GM18507 (cell line): ENCODE results near the gene PAM.
A peak's percentile ranks its signal among the peaks of the same experiment; 100 is the strongest.
"Not testable (repeated sequence)": the region's sequence is repeated elsewhere in the genome, so short reads cannot be mapped to it uniquely, and the experiment has no call there.

Source experiments
- DNase-seq: peaks from one replicate; pipeline ENCODE4 v3.0.0; 2011; ENCODE audit warnings: low read depth; ENCODE audit not compliant: insufficient read length; ENCODE audit errors: extremely low spot score
- FAIRE-seq: peaks from 2 replicates; lab custom pipeline; 2011; peaks lifted over from hg19 to GRCh38; lab: Jason Lieb, UNC

The PAM gene

GRCh38 chr5:102958481-102959011 lies 203.4 kb downstream of the PAM start:
- FAIRE-seq (no peak), DNase-seq (no peak)

GRCh38 chr5:102959055-102959454 lies 203.9 kb downstream of the PAM start:
- FAIRE-seq (no peak), DNase-seq (no peak)

DNA sequence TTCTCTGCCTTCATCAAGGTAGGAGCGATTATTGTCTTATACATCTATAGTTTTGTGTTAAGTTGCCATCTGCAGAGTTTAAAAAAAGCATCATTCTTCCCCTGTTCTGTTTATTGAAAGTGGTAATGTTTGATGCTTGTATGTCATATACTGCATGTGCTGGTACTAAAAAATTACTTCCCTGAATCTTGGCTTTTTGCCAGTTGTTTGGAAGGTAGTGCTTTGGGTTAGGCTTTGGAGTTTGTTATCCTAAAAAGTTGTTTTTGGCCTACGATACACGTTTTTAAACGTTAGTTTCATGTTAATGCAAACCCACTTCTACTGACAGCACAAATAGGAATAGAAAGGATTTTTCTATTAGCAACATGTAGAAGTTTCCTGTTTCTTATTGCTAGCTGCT lies 206.6 kb downstream of the PAM start:
- FAIRE-seq, result no peak
- no peak for DNase-seq

DNA sequence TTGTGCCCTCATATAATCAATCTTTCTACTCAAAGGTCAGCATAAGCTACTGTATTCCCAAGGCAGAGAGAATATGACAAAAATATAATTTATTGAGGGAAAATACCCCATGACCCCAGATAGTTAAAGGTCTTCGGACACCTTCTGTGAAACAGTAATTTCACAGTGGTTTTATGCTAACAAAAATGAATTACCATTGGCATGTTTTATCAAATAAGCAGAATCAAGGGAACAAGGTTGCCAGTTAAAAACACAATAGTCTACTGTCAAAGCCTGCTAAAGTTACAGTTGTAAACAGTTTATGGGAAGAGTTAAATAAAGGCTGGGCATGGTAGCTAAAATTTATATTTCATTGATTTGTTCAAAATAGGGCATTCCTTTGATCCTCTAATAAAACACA lies 210.5 kb downstream of the PAM start:
- FAIRE-seq, result no peak
- no peak for DNase-seq

DNA sequence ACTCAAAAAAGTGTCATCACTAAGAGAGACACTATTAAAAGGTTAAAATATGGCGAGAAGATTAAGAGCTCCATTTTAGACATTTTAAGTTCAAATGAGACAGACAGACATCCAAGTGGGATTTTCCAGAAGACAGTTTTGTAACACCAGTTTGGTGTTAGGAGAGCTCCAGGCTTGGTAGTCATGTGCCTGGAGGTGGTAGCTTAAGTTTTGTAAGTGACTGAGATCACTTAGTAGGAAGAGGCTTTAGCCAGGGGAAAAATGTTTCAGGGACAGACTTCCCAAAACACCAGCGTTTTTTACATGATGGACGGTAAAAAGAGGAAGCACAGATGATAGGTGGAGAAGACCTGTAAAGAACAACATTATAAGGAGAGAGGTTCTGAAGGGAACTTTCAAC lies 214.5 kb downstream of the PAM start:
- FAIRE-seq (peak; percentile 35), DNase-seq (no peak)

DNA sequence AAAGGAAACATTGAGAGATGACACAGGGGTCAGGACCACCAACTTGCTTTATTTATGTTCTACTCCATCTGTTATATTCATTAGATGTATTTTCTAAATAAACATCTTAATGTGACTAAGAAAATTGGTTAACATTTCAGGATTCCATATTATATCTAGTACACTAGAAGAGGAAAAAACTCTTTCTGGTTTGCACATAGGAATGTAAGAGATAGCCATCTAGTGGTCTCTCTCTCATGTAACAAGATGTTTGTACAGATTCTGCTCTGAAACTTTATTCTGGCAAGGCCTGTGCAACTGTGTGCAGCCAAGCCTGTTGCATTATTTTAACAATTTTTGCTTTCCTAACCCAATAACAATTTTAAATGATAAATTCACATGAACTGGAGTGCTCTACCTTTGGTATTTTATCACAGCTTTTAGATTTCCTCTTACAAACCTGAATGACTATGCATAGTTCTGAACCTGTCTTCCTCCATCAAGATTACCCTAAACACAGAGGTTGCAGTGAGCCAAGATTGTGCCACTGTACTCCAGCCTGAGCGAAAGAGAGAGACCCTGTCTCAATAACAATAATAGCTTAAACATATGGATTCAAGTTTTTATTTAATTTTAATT lies 216.7 kb downstream of the PAM start:
- DNase-seq (no peak), FAIRE-seq (peak; percentile 36)

DNA sequence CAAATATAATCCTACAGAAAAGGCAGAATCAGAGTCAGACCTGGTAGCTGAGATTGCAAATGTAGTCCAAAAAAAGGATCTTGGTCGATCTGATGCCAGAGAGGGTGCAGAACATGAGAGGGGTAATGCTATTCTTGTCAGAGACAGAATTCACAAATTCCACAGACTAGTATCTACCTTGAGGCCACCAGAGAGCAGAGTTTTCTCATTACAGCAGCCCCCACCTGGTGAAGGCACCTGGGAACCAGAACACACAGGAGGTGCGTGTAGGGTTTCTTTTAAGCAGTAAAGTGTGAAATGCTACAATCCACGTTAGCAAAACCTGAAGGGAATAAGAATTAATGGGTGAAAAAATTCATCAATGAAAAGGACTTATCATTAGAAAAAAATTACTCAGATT lies 219.1 kb downstream of the PAM start:
- no peak for FAIRE-seq
- no peak for DNase-seq

DNA sequence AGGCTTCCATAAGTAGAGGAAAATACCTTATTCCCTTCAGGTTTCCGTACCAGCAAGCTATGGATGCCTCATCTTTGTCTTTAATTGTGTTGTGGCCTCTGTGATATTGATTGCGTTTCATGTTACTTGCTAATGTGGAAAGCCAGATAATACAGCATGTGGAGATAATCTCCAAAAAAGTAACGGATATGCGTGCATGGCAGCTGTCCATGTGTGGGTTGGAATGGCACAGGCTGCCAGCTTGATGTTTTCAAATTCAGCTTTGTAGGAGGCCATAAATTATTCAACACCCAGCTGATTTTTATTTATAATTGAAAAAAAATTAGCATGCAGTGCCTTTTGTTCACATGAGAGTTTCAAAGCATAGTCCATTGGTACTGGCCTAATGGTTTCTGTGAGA lies 219.9 kb downstream of the PAM start:
- FAIRE-seq (no peak), DNase-seq (no peak)

DNA sequence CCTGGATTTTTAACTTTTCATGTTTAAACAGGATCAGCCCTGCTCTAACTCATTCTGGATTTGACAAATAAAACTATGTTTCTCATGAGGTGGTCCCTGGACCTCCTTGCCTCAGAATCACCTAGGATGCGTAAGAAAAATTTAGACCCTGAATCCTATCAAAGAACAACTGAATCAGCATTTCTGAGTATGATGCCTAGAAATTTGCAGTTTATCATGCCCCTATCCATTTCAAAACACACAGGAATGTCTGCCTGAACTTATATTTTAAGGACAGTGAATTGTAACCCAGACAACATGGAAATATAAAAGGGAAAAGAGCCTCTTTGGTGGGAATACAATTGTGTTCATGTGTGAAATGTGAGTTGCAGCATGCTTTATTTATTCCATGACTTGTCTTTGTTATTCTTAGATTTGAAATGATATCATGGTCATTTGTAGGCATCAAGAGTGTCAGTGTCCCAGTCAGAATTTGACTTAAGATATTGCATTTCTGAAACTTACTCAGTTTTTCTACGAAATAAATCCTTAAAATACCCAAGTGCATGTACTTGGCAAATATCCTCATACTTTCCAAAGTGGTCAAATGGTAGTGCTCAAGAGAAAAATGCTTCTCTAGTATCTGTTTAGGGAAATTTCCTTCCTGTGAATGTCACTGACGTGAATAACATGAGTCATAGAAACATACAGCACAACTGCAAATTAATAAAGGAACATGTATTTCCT lies 220.5 kb downstream of the PAM start:
- no peak for FAIRE-seq
- DNase-seq, result no peak

DNA sequence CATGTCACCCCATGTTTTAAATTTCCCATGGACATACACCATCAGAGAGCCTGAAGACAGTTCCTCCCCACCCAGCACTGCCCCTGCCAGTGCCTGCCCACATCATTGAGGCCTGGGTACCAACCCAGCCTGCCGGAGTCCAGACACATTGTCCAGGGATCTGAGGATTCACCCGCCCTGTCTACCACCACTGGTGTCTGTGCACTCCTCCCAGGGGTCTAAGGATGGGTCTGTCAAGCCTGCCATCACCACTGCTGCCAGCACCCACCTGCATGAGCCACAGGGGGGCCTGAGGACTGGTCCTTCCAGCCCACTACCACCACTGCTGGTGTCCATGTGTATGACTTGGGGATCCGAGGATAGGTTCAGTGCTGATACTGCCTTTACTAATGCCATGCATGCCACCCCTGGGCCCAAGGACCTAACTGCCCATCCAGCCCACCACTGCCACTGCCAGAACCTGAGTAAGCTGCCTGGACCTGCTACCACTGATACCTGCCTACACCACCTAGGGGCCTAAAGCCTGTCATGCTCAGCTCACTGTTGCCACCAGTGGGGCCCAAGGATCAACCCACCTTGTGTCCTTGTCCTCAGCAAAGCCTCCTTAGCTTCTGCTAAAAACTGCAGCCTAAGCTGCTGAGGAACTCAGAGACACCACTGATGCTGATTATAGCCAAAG lies 227.0 kb downstream of the PAM start:
- FAIRE-seq (no peak), DNase-seq (no peak)

- FAIRE-seq (no peak), DNase-seq (no peak)
Observed at GRCh38 chr5:102986074-102986473, 231.0 kb downstream of the PAM start.

DNA sequence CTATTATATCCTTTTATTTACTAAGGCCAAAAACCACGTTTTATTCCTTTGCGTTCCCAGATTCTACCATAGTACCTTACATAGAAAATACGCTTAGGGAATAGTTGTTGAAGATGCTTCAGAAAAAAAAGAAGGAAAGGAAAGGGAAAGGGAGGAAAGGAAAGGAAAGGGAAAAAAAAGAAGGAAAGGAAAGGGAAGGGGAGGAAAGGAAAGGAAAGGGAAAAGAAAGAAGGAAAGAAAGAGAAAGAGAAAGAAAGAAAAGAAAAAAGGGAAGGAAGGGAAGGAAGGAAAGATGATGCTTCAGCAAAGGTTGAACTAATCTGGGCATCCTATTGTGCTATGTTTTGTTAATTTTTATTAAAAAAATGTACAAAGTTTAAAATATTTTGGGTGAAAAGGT lies 233.4 kb downstream of the PAM start:
- no peak for FAIRE-seq
- no peak for DNase-seq

DNA sequence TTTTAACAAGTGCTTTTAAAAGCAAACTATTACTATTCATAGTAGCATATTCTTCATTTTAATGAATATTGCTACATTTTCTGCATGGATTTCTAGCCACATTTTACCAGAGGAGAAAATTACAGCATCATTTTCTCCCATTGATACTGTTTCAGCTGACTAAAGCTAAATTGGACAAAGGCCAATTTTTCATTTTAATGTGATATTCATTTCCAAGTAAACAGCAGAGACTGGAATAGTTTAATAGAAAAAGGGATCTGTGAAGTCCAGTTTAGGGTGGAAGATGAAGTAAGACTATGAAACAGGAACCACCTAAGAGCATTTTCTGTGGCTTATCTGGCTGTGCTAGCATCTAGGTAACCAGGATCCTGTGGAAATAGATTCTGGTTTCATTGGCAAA lies 236.7 kb downstream of the PAM start:
- FAIRE-seq, result no peak
- no peak for DNase-seq

GRCh38 chr5:102996011-102996575 lies 241.0 kb downstream of the PAM start:
- DNase-seq (no peak), FAIRE-seq (no peak)

GRCh38 chr5:102998224-102998623 lies 243.1 kb downstream of the PAM start:
- DNase-seq (no peak), FAIRE-seq (no peak)

- FAIRE-seq (no peak), DNase-seq (no peak)
Observed at GRCh38 chr5:102999191-102999590, 244.1 kb downstream of the PAM start.

DNA sequence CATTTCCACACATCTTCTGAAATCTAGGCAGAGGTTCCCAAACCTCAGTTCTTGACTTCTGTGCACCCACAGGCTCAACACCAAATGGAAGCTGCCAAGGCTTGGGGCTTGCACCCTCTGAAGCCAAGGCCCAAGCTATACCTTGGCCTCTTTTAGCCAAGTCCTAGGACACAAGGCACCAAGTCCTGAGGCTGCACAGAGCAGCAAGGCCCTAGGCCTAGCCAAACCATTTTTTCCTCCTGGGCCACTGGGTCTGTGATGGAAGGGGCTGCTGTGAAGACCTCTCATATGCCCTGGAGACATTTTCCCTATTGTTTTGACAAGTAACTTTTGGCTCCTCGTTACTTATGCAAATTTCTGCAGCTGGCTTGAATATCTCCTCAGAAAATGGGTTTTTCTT lies 244.5 kb downstream of the PAM start:
- not testable (repeated sequence) for FAIRE-seq, DNase-seq

DNA sequence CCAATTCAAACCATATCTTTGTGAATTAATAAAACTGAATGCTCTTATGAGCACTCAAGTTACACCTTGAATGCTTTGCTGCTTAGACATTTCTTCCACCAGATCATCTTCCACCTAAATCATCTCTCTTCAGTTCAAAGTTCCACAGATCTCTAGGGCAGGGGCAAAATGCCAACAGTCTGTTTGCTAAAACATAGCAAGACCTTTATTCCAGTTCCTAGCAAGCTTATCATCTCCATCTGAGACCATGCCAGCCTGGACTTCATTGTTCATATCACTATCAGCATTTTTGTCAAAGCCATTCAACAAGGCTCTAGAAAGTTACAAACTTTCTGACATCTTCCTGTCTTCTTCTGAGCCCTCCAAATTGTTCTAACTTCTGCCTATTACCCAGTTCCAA lies 245.0 kb downstream of the PAM start:
- FAIRE-seq, result no peak
- DNase-seq, result no peak

- DNase-seq, result no peak
- FAIRE-seq, result no peak
Observed at GRCh38 chr5:103003872-103004271, 248.8 kb downstream of the PAM start.

- DNase-seq (no peak), FAIRE-seq (no peak)
Observed at GRCh38 chr5:103005276-103005675, 250.2 kb downstream of the PAM start.
